Measurements from ENCODE around the gene CDH15. TPM values are rescaled to one million over a fixed set of nuclear protein-coding genes. Genes with fewer than 3 reads are reported as not detected.

Gene CDH15
- total RNA-seq, 4 donors from 2014 or later: not detected

GRCh38 chr16:89138513-89138795 is 33.1 kb upstream of the CDH15 start:
- Histone ChIP-seq H3K27ac (no peak overlapping the region), H3K9me3 (peaks cover 0 to 6% (median 0%) of the 10 kb centered on the region in 4 donors), H3K4me3 (no peak overlapping the region), H3K4me1 (no peaks in the 10 kb centered on the region), H3K27me3 (no peaks in the 10 kb centered on the region), H3K36me3 (peaks cover 0 to 94% (median 0%) of the 10 kb centered on the region in 3 donors)
- TF ChIP-seq POLR2A (IDR thresholded peaks at IDR 0.05): no peak
- TF ChIP-seq CTCF (IDR thresholded peaks at IDR 0.05): no peak
- no peak for DNase-seq

GRCh38 chr16:89138843-89139520 is 32.6 kb upstream of the CDH15 start:
- no peaks in the 10 kb centered on the region for H3K27me3 ChIP-seq
- H3K9me3 ChIP-seq: peaks cover 0 to 6% (median 0%) of the 10 kb centered on the region in 4 donors
- no peak for TF ChIP-seq CTCF (IDR thresholded peaks at IDR 0.05)
- no peak for TF ChIP-seq POLR2A (IDR thresholded peaks at IDR 0.05)
- no peaks in the 10 kb centered on the region for H3K4me1 ChIP-seq
- peaks cover 0 to 94% (median 0%) of the 10 kb centered on the region in 3 donors for H3K36me3 ChIP-seq
- no peak overlapping the region for H3K4me3 ChIP-seq
- DNase-seq: peak in 1 of 3 donors; percentile 23
- no peak overlapping the region for H3K27ac ChIP-seq

DNA sequence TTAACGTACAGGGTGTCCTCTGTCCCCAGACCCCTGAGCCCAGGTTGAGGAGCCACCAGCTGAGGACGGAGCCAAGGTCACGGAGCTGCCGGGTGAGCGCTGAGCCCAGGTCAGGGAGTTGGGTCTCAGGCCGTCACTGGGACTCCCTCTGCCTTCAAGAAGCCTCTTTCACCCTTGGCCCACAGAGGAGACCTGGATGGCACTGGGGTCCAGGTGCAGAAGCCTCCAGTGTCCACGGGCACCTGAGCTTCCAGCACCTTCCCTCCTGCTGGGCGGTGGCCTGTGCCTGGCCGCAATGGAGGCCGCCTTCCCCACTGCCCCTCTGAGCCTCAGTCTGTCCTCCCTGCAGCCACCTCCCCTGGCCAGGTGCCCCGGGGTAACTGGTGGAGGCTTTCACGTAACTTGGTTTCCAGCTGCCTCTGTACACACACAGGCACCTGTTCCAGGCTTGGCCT is 31.6 kb upstream of the CDH15 start:
- no peak overlapping the region for H3K4me3 ChIP-seq
- peak in 1 of 3 donors; percentile 21 for DNase-seq

DNA sequence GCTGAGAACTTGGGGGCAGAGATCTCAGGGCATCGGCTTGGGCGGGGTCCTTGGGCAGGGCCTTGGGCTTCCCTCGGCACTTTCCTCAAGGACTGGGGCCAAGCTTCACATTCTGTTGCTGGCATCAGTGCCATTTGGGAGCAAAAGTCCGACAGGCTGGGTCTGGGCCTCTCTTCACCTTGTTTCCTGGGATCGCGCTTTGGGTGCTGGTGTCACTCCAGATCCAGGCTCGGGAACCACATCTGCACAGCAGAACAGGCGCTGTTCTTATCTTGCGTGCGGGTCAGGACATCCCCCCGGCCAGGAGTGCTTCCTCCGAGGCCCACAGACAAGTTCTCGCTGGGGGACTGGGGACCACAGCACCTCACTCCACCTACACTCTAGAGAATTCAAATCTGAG is 31.1 kb upstream of the CDH15 start:
- TF ChIP-seq POLR2A (IDR thresholded peaks at IDR 0.05): no peak
- no peak for TF ChIP-seq CTCF (IDR thresholded peaks at IDR 0.05)
- no peaks in the 10 kb centered on the region for H3K4me1 ChIP-seq
- DNase-seq: peak in 1 of 3 donors; percentile 15
- H3K9me3 ChIP-seq: peaks cover 0 to 6% (median 0%) of the 10 kb centered on the region in 4 donors
- peaks cover 0 to 94% (median 0%) of the 10 kb centered on the region in 3 donors for H3K36me3 ChIP-seq
- H3K27ac ChIP-seq: no peak overlapping the region
- no peak overlapping the region for H3K4me3 ChIP-seq
- H3K27me3 ChIP-seq: no peaks in the 10 kb centered on the region

More for the DNA sequence above, 31.6 kb upstream of the CDH15 start:
- Histone ChIP-seq H3K27me3 (no peaks in the 10 kb centered on the region), H3K27ac (no peak overlapping the region), H3K36me3 (peaks cover 0 to 94% (median 0%) of the 10 kb centered on the region in 3 donors), H3K4me1 (no peaks in the 10 kb centered on the region), H3K9me3 (peaks cover 0 to 6% (median 0%) of the 10 kb centered on the region in 4 donors)
- TF ChIP-seq POLR2A (IDR thresholded peaks at IDR 0.05): no peak
- TF ChIP-seq CTCF (IDR thresholded peaks at IDR 0.05): no peak

GRCh38 chr16:89140981-89141883 is 30.3 kb upstream of the CDH15 start:
- no peak for TF ChIP-seq CTCF (IDR thresholded peaks at IDR 0.05)
- no peak for TF ChIP-seq POLR2A (IDR thresholded peaks at IDR 0.05)
- Histone ChIP-seq H3K4me3 (no peak overlapping the region), H3K9me3 (peaks cover 0 to 6% (median 0%) of the 10 kb centered on the region in 4 donors), H3K27ac (no peak overlapping the region), H3K27me3 (no peaks in the 10 kb centered on the region), H3K36me3 (peaks cover 0 to 94% (median 0%) of the 10 kb centered on the region in 3 donors), H3K4me1 (no peaks in the 10 kb centered on the region)
- peak in 1 of 3 donors; percentile 20 for DNase-seq

Measured in Peyer's patch (tissue), 4 donors.